GM23248 (cell line): ENCODE data around the gene KASH5.

Source experiments
- EZH2 ChIP-seq: fragments of 200-600 bp; sonication (generic); IDR thresholded peaks from 2 replicates; pipeline ENCODE4 v1.6.1; 2018; ENCODE audit warnings: antibody characterized with exemption, mild to moderate bottlenecking; ENCODE audit not compliant: insufficient read depth, poor library complexity, severe bottlenecking
- EZH2phosphoT487 ChIP-seq: fragments of 200-600 bp; sonication (generic); IDR thresholded peaks from 2 replicates; pipeline ENCODE4 v1.6.1; 2018; ENCODE audit warnings: antibody characterized with exemption, moderate library complexity, mild to moderate bottlenecking, low read depth; ENCODE audit not compliant: insufficient read depth

DNA sequence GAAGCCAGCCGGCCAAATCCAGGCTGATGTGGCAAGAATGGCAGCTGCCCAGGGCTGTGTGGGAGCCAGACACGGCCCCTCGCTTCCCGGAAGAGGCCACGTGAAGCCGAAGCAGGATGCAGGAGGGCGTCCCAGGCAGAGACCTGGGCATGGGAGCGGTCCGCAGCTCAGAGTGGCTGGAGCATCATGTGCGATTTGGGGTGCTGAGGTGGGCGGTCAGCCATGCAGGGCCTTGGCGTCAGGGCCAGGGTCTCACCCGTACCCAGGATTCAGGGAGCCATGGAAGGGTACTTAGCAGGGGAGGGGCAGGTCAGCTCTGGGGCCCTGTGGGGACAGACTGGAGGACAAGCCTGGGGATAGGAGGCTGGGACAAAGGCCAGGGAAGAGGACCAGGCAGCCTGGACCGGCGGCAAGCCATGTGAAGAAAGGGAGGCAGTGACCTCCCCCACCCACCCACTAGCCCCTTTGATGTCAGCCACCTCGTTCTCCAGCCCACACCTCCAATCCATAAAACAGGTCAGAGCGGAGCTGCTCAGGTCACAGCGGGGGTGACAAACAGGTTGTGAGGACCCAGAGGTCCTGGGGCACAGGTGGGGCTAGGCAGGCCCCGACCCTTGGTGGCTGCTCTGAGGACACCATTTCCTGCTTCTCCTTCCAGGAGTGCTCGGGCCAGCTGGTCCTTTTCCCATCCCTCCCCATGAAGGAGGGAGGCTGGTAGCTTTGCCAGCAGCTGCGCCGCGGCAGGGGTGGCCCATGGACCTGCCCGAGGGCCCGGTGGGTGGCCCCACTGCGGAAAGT, 2.3 kb downstream of the KASH5 start:
- no peak for TF ChIP-seq EZH2
- TF ChIP-seq EZH2phosphoT487 = no peak
